GM23338 (cell line): ENCODE measurements around the gene POLR3G.

Experiments
- CREB1 ChIP-seq: fragments of 250-450 bp; sonication (Bioruptor Pico); IDR thresholded peaks from 2 replicates; pipeline ENCODE4 v1.5.0; 2020; ENCODE audit warnings: low read depth, mild to moderate bottlenecking, moderate library complexity
- EZH2 ChIP-seq: fragments of 200-600 bp; sonication (generic); IDR thresholded peaks from one replicate; pipeline ENCODE4 v1.8.0; 2017; ENCODE audit warnings: antibody characterized with exemption, mild to moderate bottlenecking, low read depth; ENCODE audit not compliant: unreplicated experiment
- EZH2phosphoT487 ChIP-seq: fragments of 200-600 bp; sonication (generic); IDR thresholded peaks from one replicate; pipeline ENCODE4 v1.8.1; 2018; ENCODE audit warnings: antibody characterized with exemption; ENCODE audit not compliant: unreplicated experiment
- JUNB ChIP-seq: IDR thresholded peaks from one replicate; pipeline ENCODE4 v1.6.1; 2016; ENCODE audit warnings: antibody characterized with exemption; ENCODE audit not compliant: unreplicated experiment
- NANOG ChIP-seq: IDR thresholded peaks from 2 replicates; pipeline ENCODE4 v1.6.1; 2016; ENCODE audit warnings: antibody characterized with exemption, borderline replicate concordance
- POLR2AphosphoS5 ChIP-seq: IDR thresholded peaks from 2 replicates; pipeline ENCODE4 v1.6.1; 2016; ENCODE audit warnings: antibody characterized with exemption, low read depth
- ZNF114 ChIP-seq: fragments of 250-450 bp; sonication (Bioruptor Pico); IDR thresholded peaks from 2 replicates; pipeline ENCODE4 v1.5.0; 2020; ENCODE audit warnings: mild to moderate bottlenecking, moderate library complexity
- TF ChIP-seq, protein P1 (sequence below), 2 experiments: fragments of 200-600 bp in 1 of 2; sonication (generic) in 1 of 2; conservative IDR thresholded peaks; 2 replicates each; pipeline versions ENCODE4 v1.5.1 to v1.6.1; 2016 to 2017; ENCODE audit warnings: antibody characterized with exemption in 2 of 2, low read depth in 2 of 2, mild to moderate bottlenecking in 2 of 2, moderate library complexity in 1 of 2
- TF ChIP-seq, protein P2 (sequence below): IDR thresholded peaks from one replicate; pipeline ENCODE4 v1.6.1; 2018; ENCODE audit warnings: antibody characterized with exemption; ENCODE audit not compliant: unreplicated experiment

DNA sequence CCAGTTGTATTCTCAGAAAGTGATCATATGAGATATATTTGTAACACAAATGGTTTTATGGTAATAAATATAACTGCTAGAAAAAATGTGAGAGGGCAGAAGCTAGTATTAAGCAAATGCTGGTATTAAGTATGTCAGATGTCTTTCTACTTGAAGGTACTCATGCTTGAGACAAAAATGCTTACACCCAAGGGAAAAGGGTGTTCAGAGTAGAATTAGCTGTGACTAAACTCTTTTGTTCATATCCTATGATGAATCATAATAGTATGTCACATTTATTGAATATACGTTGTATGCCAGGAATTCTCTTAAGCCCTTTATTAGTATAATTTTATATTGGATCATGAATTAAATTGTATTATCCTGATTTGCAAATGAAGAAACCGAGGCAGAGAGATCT lies 86.1 kb downstream of the POLR3G start:
- TF ChIP-seq, protein P1, sequence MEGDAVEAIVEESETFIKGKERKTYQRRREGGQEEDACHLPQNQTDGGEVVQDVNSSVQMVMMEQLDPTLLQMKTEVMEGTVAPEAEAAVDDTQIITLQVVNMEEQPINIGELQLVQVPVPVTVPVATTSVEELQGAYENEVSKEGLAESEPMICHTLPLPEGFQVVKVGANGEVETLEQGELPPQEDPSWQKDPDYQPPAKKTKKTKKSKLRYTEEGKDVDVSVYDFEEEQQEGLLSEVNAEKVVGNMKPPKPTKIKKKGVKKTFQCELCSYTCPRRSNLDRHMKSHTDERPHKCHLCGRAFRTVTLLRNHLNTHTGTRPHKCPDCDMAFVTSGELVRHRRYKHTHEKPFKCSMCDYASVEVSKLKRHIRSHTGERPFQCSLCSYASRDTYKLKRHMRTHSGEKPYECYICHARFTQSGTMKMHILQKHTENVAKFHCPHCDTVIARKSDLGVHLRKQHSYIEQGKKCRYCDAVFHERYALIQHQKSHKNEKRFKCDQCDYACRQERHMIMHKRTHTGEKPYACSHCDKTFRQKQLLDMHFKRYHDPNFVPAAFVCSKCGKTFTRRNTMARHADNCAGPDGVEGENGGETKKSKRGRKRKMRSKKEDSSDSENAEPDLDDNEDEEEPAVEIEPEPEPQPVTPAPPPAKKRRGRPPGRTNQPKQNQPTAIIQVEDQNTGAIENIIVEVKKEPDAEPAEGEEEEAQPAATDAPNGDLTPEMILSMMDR (conservative IDR thresholded peaks at IDR 0.05; ENCODE audit: low read depth in 2 of 2), result no peak
- TF ChIP-seq POLR2AphosphoS5, result no peak
- no peak for TF ChIP-seq NANOG
- TF ChIP-seq EZH2phosphoT487, result no peak
- TF ChIP-seq CREB1 (CRISPR knock-in tag), result no peak
- TF ChIP-seq, protein P2, sequence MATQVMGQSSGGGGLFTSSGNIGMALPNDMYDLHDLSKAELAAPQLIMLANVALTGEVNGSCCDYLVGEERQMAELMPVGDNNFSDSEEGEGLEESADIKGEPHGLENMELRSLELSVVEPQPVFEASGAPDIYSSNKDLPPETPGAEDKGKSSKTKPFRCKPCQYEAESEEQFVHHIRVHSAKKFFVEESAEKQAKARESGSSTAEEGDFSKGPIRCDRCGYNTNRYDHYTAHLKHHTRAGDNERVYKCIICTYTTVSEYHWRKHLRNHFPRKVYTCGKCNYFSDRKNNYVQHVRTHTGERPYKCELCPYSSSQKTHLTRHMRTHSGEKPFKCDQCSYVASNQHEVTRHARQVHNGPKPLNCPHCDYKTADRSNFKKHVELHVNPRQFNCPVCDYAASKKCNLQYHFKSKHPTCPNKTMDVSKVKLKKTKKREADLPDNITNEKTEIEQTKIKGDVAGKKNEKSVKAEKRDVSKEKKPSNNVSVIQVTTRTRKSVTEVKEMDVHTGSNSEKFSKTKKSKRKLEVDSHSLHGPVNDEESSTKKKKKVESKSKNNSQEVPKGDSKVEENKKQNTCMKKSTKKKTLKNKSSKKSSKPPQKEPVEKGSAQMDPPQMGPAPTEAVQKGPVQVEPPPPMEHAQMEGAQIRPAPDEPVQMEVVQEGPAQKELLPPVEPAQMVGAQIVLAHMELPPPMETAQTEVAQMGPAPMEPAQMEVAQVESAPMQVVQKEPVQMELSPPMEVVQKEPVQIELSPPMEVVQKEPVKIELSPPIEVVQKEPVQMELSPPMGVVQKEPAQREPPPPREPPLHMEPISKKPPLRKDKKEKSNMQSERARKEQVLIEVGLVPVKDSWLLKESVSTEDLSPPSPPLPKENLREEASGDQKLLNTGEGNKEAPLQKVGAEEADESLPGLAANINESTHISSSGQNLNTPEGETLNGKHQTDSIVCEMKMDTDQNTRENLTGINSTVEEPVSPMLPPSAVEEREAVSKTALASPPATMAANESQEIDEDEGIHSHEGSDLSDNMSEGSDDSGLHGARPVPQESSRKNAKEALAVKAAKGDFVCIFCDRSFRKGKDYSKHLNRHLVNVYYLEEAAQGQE, result no peak
- TF ChIP-seq JUNB, result no peak
- TF ChIP-seq EZH2, result no peak
- TF ChIP-seq ZNF114 (CRISPR knock-in tag), result no peak
